ENCODE measurements around the gene PTGDS. TPM values are rescaled to one million over a fixed set of nuclear protein-coding genes. Genes with fewer than 3 reads are reported as not detected.

The PTGDS gene
- total RNA-seq, 4 donors from 2014 or later, result 1.2 to 21.5 (median 7.8) TPM

DNA sequence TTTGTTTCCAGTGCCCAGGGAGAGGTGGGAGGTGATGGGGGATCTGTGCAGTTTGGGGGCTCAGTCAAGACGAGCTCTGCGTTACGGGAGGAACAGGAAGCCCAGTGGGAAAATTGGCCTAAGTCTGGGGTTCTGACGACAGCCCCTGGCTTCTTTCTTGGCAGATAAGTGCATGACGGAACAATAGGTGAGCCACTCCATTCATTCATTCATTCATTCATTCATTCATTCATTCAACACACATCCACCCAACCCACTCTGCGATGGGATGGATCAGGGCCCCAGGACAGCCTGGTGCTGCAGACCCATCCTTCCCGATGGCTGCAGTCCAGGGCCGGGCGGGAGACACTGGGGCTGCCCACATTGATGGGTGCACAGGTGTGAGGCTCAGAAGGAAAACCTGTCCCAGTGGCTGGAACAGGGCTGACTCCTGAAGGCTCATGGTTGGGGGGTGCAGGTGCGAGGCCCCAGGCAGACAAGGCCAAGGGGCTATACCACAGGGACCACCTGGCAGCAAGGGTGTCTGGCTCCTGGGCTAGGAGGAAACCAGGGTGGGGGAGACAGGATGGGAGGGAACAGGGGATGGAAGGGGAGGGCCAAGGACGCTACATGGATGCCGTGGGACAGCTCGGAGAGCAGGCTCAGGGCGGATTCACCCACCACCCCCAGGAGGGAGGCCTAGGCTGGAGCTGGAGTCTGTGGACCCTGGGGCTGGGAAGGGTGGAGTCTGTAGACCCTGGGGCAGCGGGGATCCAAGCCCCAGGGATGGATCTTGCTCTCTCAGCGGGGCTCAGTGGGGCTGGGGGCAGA is 3.6 kb downstream of the PTGDS start:
- Histone ChIP-seq H3K27me3 (peaks cover 0 to 16% of the 10 kb centered on the region in 2 donors), H3K4me3 (no peak overlapping the region), H3K36me3 (no peaks in the 10 kb centered on the region), H3K9me3 (no peaks in the 10 kb centered on the region), H3K4me1 (peaks cover 0 to 19% (median 2%) of the 10 kb centered on the region in 4 donors), H3K27ac (no peak overlapping the region)
- TF ChIP-seq POLR2A (IDR thresholded peaks at IDR 0.05), result no peak
- TF ChIP-seq, protein P1, sequence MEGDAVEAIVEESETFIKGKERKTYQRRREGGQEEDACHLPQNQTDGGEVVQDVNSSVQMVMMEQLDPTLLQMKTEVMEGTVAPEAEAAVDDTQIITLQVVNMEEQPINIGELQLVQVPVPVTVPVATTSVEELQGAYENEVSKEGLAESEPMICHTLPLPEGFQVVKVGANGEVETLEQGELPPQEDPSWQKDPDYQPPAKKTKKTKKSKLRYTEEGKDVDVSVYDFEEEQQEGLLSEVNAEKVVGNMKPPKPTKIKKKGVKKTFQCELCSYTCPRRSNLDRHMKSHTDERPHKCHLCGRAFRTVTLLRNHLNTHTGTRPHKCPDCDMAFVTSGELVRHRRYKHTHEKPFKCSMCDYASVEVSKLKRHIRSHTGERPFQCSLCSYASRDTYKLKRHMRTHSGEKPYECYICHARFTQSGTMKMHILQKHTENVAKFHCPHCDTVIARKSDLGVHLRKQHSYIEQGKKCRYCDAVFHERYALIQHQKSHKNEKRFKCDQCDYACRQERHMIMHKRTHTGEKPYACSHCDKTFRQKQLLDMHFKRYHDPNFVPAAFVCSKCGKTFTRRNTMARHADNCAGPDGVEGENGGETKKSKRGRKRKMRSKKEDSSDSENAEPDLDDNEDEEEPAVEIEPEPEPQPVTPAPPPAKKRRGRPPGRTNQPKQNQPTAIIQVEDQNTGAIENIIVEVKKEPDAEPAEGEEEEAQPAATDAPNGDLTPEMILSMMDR (IDR thresholded peaks at IDR 0.05), result no peak
- no peak for DNase-seq

DNA sequence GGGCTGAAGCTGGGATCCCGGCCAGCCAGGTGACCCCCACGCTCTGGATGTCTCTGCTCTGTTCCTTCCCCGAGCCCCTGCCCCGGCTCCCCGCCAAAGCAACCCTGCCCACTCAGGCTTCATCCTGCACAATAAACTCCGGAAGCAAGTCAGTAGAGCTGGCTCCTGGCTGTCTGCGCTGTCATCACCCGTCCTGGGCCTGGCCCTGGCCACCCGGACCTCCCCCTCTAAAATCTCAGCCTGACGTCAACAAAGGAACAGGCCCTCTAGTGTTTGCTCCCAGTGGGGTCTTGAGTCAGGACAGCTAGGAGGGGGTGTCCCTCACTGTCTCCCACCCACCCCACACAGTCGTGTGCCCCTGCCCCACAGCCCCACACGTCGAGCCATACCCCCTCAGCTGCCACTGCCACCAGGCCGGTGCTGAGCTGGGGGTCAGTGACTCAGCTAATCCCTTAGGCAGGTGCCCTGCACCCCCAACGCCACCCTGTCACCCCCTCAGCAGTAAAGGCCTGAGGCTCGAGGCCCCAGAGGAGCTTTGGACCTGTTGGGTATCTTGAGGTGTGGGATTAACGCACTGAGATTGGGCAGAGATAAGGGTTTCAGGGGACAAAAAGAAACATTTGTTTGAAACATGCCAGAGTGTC is 4.4 kb downstream of the PTGDS start:
- no peak overlapping the region for H3K4me3 ChIP-seq
- no peaks in the 10 kb centered on the region for H3K9me3 ChIP-seq
- H3K27ac ChIP-seq, result no peak overlapping the region
- H3K4me1 ChIP-seq, result peaks cover 0 to 19% (median 2%) of the 10 kb centered on the region in 4 donors
- no peak for DNase-seq
- H3K27me3 ChIP-seq, result peaks cover 0 to 18% of the 10 kb centered on the region in 2 donors
- no peaks in the 10 kb centered on the region for H3K36me3 ChIP-seq
- TF ChIP-seq POLR2A (IDR thresholded peaks at IDR 0.05), result no peak
- TF ChIP-seq, protein P1 (IDR thresholded peaks at IDR 0.05), result no peak

DNA sequence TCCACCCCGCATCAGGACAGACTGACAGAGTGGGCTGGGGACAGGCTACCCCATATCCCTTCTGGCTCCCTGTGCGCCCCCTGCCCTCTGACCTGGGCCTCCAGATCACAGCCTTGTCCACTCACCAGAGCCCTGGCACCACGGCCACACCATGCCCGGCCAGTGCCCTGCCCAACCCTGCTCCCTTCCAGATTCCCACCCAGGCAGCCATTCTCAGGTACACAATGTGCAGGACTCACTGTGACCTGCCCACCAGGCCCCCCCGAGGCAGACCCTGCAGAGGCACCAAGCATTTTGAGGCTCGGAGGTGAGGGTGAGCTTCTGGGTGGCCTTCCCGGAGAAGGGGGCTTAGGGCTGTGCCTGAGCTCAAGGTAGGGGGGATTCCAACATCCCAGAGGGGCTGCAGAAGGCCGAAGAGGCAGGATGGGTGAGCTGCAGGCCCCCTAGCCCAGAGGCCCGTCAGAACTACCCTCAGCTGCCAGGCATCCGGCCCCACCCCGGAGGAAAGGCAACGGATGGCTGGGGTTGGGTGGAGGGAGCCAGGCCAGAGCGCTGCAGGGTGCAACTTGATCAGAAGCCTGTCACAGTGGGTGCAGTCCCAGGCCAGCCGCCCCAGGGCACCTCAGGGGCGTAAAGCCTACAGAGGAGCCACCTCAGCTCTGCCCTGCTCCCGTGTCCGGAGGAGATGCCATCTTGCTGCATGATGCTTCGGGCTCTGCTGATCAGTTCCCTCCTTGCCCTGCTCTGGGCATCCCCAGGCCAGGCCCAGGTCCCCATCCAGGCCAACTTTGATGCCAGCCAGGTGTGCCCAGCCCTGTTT is 5.1 kb downstream of the PTGDS start, which contains the start of gene LCNL1:
TSS of gene LCNL1 (plus strand) at position 762 of the 820 bp plus-strand sequence. CDS start 594 bp downstream, outside the sequence.
- Histone ChIP-seq H3K9me3 (no peaks in the 10 kb centered on the region), H3K4me1 (peaks cover 0 to 19% (median 2%) of the 10 kb centered on the region in 4 donors), H3K27ac (no peak within 1 kb of the TSS), H3K27me3 (peaks cover 0 to 18% of the 10 kb centered on the region in 2 donors), H3K36me3 (no peaks in the 10 kb centered on the region), H3K4me3 (no peak within 1 kb of the TSS)
- TF ChIP-seq POLR2A (IDR thresholded peaks at IDR 0.05), result no peak
- TF ChIP-seq, protein P1 (IDR thresholded peaks at IDR 0.05), result no peak
- no peak for DNase-seq

DNA sequence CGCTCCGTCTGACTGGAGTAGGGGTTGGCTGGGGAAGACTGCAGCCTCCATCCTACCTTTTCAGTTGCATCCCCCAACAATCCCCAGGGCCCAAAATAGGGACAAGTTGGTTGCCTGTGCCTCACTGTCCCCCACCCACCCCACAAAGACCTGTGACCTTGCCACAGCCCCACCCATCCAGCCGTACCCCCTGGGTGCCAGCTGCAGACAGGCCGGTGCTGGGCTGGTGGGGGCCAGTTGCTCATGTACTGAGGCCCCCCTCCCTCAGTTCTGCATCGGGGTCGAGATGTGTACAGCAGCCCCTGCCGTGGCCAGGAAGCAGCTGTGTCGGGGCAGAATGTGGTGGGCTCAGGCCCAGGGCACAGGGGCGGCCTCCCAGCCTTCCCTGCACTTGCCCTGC is 5.9 kb downstream of the PTGDS start:
- peaks cover 0 to 13% (median 0%) of the 10 kb centered on the region in 4 donors for H3K4me1 ChIP-seq
- no peaks in the 10 kb centered on the region for H3K9me3 ChIP-seq
- no peaks in the 10 kb centered on the region for H3K36me3 ChIP-seq
- no peak for DNase-seq
- H3K27ac ChIP-seq, result no peak overlapping the region
- H3K27me3 ChIP-seq, result peaks cover 0 to 18% of the 10 kb centered on the region in 2 donors
- no peak overlapping the region for H3K4me3 ChIP-seq
- TF ChIP-seq POLR2A (IDR thresholded peaks at IDR 0.05), result no peak
- TF ChIP-seq, protein P1 (IDR thresholded peaks at IDR 0.05), result no peak

DNA sequence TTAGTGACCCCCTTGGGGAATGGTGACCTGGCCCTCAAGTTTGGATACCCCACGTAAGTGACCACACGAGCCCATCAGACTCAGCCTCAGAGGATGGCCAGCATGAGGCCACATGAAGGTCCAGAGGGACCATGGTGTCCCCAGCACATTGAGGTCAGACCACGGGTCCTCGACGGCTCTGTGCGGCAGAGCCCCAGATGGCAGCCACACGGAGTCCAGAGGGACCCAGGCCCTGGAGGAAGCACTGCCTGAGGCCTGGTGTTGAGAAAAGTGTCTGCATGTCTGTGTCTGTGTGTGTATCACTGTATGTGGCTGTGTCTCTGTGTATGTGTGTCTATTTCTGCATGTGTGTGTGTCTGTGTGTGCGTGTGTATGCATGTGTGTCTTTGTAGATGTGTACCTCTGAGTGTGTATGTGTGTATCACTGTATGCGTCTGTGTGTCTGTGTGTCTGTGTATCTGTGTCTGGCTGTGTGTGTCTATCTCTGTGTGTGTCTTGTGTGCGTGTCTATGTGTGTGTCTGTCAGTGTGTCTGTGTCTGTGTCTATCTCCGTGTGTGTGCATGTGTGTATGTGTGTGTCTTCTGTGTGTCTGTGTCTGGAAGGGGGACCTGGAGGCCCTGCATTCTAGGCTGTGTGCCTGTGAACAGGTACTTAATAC is 6.5 kb downstream of the PTGDS start:
- Histone ChIP-seq H3K4me3 (no peak overlapping the region), H3K9me3 (no peaks in the 10 kb centered on the region), H3K4me1 (peaks cover 0 to 11% (median 0%) of the 10 kb centered on the region in 4 donors), H3K27me3 (peaks cover 0 to 18% of the 10 kb centered on the region in 2 donors), H3K36me3 (no peaks in the 10 kb centered on the region), H3K27ac (no peak overlapping the region)
- TF ChIP-seq, protein P1 (IDR thresholded peaks at IDR 0.05), result no peak
- no peak for TF ChIP-seq POLR2A (IDR thresholded peaks at IDR 0.05)
- no peak for DNase-seq
